ENCODE measurements around the gene SMURF1.
A peak's percentile ranks its signal among the peaks of the same experiment; 100 is the strongest.

Gene SMURF1

DNA sequence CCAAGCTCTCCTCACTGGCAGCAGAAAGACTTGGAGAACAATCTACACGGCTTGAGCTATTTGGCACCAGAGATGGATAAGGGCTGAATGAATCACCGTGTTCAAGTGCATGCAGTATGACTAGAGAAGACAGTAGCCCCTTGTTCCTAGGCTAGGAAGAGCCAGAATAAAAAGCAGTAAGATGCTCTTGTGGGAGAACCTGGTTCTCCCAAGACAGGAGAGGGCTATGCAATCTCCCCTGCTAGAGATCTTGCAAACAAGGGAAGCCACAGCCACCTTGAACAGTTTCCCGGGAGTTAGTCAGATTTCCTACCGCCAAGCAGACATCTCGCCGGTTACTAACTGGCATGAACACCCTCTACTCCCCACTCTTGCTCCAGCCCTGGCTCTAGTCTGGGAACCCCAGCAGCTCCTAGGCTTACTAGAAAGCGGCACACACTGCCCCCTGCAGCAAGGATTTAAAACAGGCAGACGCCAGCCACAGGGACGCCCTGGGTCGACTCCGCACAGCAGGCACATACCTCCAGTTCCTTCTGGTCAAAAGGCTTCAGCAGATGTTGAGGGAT is 107.3 kb downstream of the SMURF1 start:
- no peak for DNase-seq (ENCODE audit: low read depth)
- no peak overlapping the region for H3K4me3 ChIP-seq (ENCODE audit: low read depth, low read length)
- TF ChIP-seq, protein P1, sequence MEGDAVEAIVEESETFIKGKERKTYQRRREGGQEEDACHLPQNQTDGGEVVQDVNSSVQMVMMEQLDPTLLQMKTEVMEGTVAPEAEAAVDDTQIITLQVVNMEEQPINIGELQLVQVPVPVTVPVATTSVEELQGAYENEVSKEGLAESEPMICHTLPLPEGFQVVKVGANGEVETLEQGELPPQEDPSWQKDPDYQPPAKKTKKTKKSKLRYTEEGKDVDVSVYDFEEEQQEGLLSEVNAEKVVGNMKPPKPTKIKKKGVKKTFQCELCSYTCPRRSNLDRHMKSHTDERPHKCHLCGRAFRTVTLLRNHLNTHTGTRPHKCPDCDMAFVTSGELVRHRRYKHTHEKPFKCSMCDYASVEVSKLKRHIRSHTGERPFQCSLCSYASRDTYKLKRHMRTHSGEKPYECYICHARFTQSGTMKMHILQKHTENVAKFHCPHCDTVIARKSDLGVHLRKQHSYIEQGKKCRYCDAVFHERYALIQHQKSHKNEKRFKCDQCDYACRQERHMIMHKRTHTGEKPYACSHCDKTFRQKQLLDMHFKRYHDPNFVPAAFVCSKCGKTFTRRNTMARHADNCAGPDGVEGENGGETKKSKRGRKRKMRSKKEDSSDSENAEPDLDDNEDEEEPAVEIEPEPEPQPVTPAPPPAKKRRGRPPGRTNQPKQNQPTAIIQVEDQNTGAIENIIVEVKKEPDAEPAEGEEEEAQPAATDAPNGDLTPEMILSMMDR (IDR thresholded peaks at IDR 0.05; ENCODE audit: control insufficient read depth, extremely low read depth, insufficient read depth) = peak; percentile 37

DNA sequence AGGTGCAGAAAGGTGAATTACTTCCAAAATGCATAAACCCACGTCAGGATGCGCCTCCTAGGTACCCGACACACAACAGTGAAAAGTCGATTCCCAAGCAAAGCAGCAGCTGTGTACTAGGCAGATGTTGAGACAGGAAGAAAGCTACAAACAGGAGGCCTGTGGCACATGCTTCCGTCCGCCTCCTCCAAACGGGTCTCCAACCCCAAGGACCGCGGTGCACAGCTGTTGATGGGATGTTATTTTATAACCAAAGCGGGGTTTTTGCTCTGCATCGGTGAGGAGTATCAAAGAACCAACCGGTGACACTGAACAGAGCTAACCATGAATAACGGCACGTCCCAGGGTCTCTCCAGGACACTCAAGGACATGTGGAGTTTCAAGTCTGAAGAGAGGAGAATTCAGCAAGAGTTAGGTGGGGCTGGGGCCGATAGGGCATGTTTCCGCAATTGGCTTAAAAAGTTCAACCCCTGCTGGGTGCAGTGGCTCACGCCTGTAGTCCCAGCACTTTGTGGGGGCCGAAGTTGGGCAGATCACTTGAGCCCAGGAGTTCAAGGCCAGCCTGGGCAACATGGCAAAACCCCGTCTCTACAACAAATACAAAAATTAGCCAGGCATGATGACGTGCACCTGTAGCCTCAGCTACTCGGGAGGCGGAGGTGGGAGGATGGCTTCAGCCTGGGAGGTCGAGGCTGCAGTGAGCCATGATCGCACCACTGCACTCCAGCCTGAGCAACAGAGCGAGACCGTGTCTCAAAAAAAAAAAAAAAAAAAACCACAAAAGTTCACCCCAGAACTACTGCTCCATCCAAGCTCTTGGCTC is 108.0 kb downstream of the SMURF1 start:
- no peak for DNase-seq (ENCODE audit: low read depth)
- H3K4me3 ChIP-seq (ENCODE audit: low read depth, low read length) = no peak overlapping the region
- TF ChIP-seq, protein P1 (IDR thresholded peaks at IDR 0.05; ENCODE audit: control insufficient read depth, extremely low read depth, insufficient read depth) = no peak

DNA sequence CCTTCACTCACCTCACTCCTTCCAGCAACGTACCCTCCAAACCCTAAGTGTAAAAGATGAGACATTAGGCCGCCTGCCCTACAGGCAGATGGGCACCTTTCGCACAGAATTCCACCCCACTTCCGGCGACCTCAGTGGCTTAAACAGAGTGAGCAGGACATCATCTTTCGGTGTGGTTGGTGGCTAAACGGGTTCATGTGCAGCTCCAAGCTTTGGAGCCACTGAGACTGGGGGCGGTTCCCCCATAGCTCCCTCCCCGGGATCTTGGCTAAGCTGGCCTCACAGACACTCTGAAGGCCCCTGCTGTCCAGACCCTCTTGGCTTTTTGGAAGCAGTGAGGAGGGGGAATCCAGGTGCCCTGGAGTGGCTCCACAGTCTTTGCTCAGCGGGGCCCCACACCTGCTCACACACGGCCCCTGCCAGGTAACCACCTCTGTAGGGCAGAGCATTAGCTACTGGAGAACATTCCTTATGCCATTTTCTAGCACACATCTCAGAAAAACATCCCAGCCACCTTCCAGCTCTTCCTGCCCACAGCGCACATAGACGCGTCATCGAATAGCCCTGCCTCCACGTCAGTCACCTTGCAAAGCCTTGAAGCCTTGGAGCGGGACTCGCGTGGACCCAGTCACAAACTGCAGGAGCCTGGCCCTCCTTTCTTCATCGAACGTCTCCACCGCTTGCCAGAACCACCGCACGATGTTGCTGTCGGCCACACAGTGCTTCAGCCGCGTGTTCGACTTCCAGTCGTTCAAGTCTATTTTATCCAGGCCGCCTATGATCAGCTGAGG is 108.8 kb downstream of the SMURF1 start:
- no peak for DNase-seq (ENCODE audit: low read depth)
- TF ChIP-seq, protein P1 (IDR thresholded peaks at IDR 0.05; ENCODE audit: control insufficient read depth, extremely low read depth, insufficient read depth) = no peak
- H3K4me3 ChIP-seq (ENCODE audit: low read depth, low read length) = no peak overlapping the region

DNA sequence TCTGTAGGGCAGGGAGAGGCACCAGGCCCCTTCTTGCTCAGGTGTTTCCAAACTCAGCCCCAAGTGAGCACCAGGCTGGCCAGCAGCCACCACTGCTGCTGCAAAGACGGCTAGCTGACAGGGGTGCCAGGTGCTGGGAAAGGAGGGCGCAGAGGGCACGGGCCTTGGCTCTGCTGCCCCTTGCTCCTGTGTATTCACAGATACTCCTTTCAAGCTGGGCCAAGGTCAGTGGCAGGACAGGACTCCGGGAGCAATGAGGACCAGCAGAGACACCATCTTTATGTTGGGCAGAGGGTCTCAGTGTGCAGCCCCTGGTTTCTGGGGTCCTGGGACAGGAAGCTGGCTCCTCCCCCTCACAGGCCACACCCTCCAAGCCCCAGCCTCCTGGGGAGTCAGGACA is 110.1 kb downstream of the SMURF1 start:
- DNase-seq (ENCODE audit: low read depth) = no peak
- no peak overlapping the region for H3K4me3 ChIP-seq (ENCODE audit: low read depth, low read length)
- TF ChIP-seq, protein P1 (IDR thresholded peaks at IDR 0.05; ENCODE audit: control insufficient read depth, extremely low read depth, insufficient read depth) = no peak

DNA sequence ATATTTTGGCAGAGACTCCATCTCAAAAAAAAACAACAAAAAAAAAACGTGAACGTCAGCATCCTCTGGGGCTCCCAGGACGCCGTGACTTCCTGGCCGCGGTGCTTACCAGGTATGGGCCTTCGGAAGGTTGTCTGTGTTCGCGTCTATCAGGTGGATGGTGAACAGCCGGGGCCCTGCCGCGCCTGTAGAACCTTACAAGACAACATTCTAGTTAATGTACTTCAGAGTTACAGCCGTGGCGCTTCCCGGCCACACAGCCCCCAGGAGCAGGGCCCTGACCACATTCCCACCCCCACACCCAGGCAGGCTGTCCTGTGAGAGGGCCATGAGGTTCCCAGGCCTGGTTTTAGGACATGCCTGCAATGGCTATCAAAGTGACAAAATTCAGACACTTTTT is 111.0 kb downstream of the SMURF1 start:
- H3K4me3 ChIP-seq (ENCODE audit: low read depth, low read length) = no peak overlapping the region
- TF ChIP-seq, protein P1 (IDR thresholded peaks at IDR 0.05; ENCODE audit: control insufficient read depth, extremely low read depth, insufficient read depth) = no peak
- no peak for DNase-seq (ENCODE audit: low read depth)

DNA sequence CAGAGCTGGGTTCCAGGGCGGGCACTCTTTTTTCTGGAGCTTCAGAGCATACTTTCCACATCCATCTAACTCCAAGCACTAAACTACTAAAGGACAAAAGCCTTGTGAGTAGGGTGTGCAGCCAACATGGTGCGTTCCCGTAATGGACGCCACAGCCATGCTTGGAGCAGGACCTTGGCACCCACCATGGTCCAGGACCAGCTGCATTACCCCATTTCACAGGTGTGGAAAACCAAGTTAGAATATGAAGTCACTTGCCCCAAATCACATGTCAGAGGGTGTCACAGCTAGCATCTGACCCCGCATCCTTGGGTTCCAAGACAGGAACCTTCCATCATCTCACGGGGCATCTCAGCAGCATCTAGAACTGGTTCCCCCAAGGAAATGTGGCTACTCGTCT is 112.4 kb downstream of the SMURF1 start:
- no peak for DNase-seq (ENCODE audit: low read depth)
- TF ChIP-seq, protein P1 (IDR thresholded peaks at IDR 0.05; ENCODE audit: control insufficient read depth, extremely low read depth, insufficient read depth) = no peak
- H3K4me3 ChIP-seq (ENCODE audit: low read depth, low read length) = no peak overlapping the region

Measured in LNCaP clone FGC (cell line).